PC-3 (cell line): ENCODE results near the gene GJA8.
"Not testable (repeated sequence)": the region's sequence is repeated elsewhere in the genome, so short reads cannot be mapped to it uniquely, and the experiment has no call there.

Experiments
- CTCF ChIP-seq: fragments of 300-600 bp; sonication (generic); conservative IDR thresholded peaks from 2 replicates; pipeline ENCODE4 v1.5.1; 2017; ENCODE audit warnings: antibody characterized with exemption, low read depth, mild to moderate bottlenecking, low read length
- EZH2 ChIP-seq: fragments of 300-600 bp; sonication (generic); IDR thresholded peaks from one replicate; pipeline ENCODE4 v1.6.1; 2017; ENCODE audit warnings: antibody characterized with exemption, mild to moderate bottlenecking, low read length; ENCODE audit not compliant: unreplicated experiment
- EZH2phosphoT487 ChIP-seq: fragments of 300-600 bp; sonication (generic); IDR thresholded peaks from 2 replicates; pipeline ENCODE4 v1.6.1; 2018; ENCODE audit warnings: mild to moderate bottlenecking, antibody characterized with exemption, low read length, borderline replicate concordance

DNA sequence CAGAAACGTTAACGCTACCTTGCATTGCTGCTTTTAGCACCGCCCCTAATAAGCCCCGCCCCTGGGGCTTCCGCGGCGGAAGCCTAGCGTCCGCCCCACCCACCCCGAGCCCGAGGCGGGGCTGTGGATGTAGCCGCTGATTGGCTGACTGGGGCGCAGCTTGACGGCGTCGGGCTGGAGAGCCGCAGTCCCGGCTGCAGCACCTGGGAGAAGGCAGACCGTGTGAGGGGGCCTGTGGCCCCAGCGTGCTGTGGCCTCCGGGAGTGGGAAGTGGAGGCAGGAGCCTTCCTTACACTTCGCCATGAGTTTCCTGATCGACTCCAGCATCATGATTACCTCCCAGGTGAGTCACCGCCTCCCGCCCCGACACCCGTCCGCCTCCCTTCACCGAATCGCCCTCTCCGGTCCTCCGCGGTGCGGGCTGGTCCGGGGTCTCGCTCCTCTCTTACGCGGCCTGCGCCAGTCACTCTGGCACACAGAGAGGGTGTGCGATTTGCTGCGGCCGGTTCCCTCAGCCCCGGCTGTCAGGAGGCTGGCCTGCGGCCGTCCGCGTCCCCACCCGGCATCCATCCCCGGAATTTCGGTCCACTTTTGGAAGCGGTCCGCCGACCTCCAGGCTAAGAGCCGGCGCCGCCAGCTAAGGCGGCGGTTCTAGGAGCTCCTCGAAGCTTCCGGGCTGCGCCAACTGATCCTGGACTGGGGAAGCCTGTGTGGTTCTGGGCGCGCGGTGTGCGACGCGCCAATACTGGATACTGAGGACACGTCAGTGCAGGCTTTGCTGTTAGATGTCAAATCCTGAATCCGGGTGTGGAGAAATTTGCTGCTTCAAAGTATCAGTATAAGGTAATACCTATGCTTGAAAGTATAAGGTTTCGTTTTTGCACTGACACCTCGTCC, 25.9 kb downstream of the GJA8 start, which contains the start of gene GPR89B:
- TF ChIP-seq CTCF, EZH2, EZH2phosphoT487: not testable (repeated sequence)
